ENCODE data around the gene EHMT1.

Gene EHMT1

GRCh38 chr9:137645211-137645610 lies 26.4 kb downstream of the EHMT1 start:
- TF ChIP-seq, protein P1, sequence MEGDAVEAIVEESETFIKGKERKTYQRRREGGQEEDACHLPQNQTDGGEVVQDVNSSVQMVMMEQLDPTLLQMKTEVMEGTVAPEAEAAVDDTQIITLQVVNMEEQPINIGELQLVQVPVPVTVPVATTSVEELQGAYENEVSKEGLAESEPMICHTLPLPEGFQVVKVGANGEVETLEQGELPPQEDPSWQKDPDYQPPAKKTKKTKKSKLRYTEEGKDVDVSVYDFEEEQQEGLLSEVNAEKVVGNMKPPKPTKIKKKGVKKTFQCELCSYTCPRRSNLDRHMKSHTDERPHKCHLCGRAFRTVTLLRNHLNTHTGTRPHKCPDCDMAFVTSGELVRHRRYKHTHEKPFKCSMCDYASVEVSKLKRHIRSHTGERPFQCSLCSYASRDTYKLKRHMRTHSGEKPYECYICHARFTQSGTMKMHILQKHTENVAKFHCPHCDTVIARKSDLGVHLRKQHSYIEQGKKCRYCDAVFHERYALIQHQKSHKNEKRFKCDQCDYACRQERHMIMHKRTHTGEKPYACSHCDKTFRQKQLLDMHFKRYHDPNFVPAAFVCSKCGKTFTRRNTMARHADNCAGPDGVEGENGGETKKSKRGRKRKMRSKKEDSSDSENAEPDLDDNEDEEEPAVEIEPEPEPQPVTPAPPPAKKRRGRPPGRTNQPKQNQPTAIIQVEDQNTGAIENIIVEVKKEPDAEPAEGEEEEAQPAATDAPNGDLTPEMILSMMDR (IDR thresholded peaks at IDR 0.05; ENCODE audit: low read depth, low read length), result no peak
- DNase-seq, result no peak
- Histone ChIP-seq H3K4me3 (ENCODE audit: low read depth, low read length) (no peak overlapping the region), H3K36me3 (peaks cover 10% of the 10 kb centered on the region), H3K9me3 (no peaks in the 10 kb centered on the region), H3K4me1 (no peaks in the 10 kb centered on the region), H3K27me3 (no peaks in the 10 kb centered on the region)

- H3K4me3 ChIP-seq (ENCODE audit: low read depth, low read length), result no peak overlapping the region
- DNase-seq, result no peak
- no peaks in the 10 kb centered on the region for H3K9me3 ChIP-seq
- TF ChIP-seq, protein P1 (IDR thresholded peaks at IDR 0.05; ENCODE audit: low read depth, low read length), result no peak
- no peaks in the 10 kb centered on the region for H3K27me3 ChIP-seq
- H3K4me1 ChIP-seq, result no peaks in the 10 kb centered on the region
- peaks cover 15% of the 10 kb centered on the region for H3K36me3 ChIP-seq
These were observed 27.5 kb downstream of the EHMT1 start for GRCh38 chr9:137646341-137646740.

- H3K27me3 ChIP-seq, result no peaks in the 10 kb centered on the region
- TF ChIP-seq, protein P1 (IDR thresholded peaks at IDR 0.05; ENCODE audit: low read depth, low read length), result no peak
- H3K4me3 ChIP-seq (ENCODE audit: low read depth, low read length), result no peak overlapping the region
- peaks cover 21% of the 10 kb centered on the region for H3K36me3 ChIP-seq
- no peak for DNase-seq
- H3K4me1 ChIP-seq, result no peaks in the 10 kb centered on the region
- no peaks in the 10 kb centered on the region; the same call in 1 of the 2 replicates for H3K9me3 ChIP-seq
These were observed 28.4 kb downstream of the EHMT1 start for GRCh38 chr9:137647096-137647714.

DNA sequence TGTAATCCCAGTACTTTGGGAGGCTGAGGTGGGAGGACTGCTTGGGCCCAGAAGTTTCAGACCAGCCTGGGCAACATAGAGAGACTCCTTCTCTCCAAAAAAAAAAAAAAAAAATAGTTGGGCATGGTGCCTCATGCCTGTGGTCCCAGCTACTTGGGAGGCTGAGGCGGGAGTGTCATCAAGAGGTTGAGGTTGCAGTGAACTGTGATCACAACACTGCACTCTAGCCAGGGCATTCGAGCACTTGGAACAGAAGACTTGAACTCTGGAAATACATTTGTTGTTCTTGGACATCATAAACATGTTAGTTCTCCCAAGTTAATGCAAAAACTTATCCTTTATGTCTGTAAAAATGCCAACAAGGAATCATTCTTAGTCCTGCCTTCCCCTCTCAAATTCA lies 29.6 kb downstream of the EHMT1 start:
- H3K27me3 ChIP-seq, result no peaks in the 10 kb centered on the region
- TF ChIP-seq, protein P1 (IDR thresholded peaks at IDR 0.05; ENCODE audit: low read depth, low read length), result no peak
- no peak for DNase-seq
- H3K4me1 ChIP-seq, result no peaks in the 10 kb centered on the region
- H3K4me3 ChIP-seq (ENCODE audit: low read depth, low read length), result no peak overlapping the region
- H3K36me3 ChIP-seq, result peaks cover 26% of the 10 kb centered on the region
- no peaks in the 10 kb centered on the region; the same call in 1 of the 2 replicates for H3K9me3 ChIP-seq

- Histone ChIP-seq H3K36me3 (peaks cover 26% of the 10 kb centered on the region), H3K27me3 (no peaks in the 10 kb centered on the region), H3K4me3 (ENCODE audit: low read depth, low read length) (no peak overlapping the region), H3K4me1 (no peaks in the 10 kb centered on the region), H3K9me3 (no peaks in the 10 kb centered on the region; the same call in 1 of the 2 replicates)
- TF ChIP-seq, protein P1 (IDR thresholded peaks at IDR 0.05; ENCODE audit: low read depth, low read length), result no peak
- DNase-seq, result no peak
These were observed 30.7 kb downstream of the EHMT1 start for GRCh38 chr9:137649553-137649952.

GRCh38 chr9:137650259-137650658 lies 31.5 kb downstream of the EHMT1 start:
- Histone ChIP-seq H3K27me3 (no peaks in the 10 kb centered on the region), H3K4me3 (ENCODE audit: low read depth, low read length) (no peak overlapping the region), H3K36me3 (peaks cover 26% of the 10 kb centered on the region), H3K4me1 (no peaks in the 10 kb centered on the region), H3K9me3 (no peaks in the 10 kb centered on the region; the same call in 1 of the 2 replicates)
- TF ChIP-seq, protein P1 (IDR thresholded peaks at IDR 0.05; ENCODE audit: low read depth, low read length), result no peak
- DNase-seq, result no peak

All from BE2C (cell line).